GM10248 (cell line): ENCODE results near the gene GFI1.

ENCODE experiments used
- CTCF ChIA-PET: fragments of 300-600 bp; sonication (Branson Sonifier 250); formaldehyde crosslinking; extraction: SDS; loops from one replicate; lab custom pipeline; 2021; ENCODE audit warnings: antibody characterized with exemption; lab: Yijun Ruan, JAX
- POLR2A ChIA-PET: fragments of 350-650 bp; sonication (Branson Sonifier 250); formaldehyde crosslinking; extraction: SDS; loops from one replicate; lab custom pipeline; 2020; ENCODE audit warnings: antibody characterized with exemption; lab: Yijun Ruan, JAX
- DNase-seq: peaks from one replicate; pipeline ENCODE4 v3.0.0; 2012; ENCODE audit errors: extremely low spot score
- CTCF ChIP-seq: IDR thresholded peaks from 2 replicates; pipeline ENCODE4 v1.5.1; 2012; ENCODE audit warnings: mild to moderate bottlenecking, low read depth; ENCODE audit errors: extremely low read depth, missing control alignments, control extremely low read depth

GFI1 gene

GRCh38 chr1:92511541-92511940 is 24.8 kb upstream of the GFI1 start:
- CTCF ChIA-PET = interaction anchor here (0.8 to 2.2 kb wide), 2 partner anchors 10 to 25 kb away, joined by 3 to 7 read pairs; partner anchors contain the start of gene GFI1
- DNase-seq = no peak
- POLR2A ChIA-PET = no interaction called here
- no peak for TF ChIP-seq CTCF

- DNase-seq = no peak
- ChIA-PET CTCF (interaction anchor here (1.2 to 1.9 kb wide), 2 partner anchors 10 to 154 kb away, joined by 3 to 7 read pairs; no protein-coding TSS in a partner anchor), POLR2A (no interaction called here)
- TF ChIP-seq CTCF = no peak
Observed at GRCh38 chr1:92509619-92510018, 22.9 kb upstream of the GFI1 start.

GRCh38 chr1:92505015-92505692 is 18.4 kb upstream of the GFI1 start:
- ChIA-PET CTCF (interaction anchor here (1.0 to 3.0 kb wide), 3 partner anchors 17 to 21 kb away, joined by 4 to 10 read pairs (median 10); partner anchors contain the start of gene GFI1), POLR2A (no interaction called here)
- TF ChIP-seq CTCF = no peak
- no peak for DNase-seq

GRCh38 chr1:92504291-92505014 is 17.7 kb upstream of the GFI1 start:
- ChIA-PET POLR2A (interaction anchor here (0.5 kb wide), 1 partner anchor 21 kb away, joined by 4 read pairs; no protein-coding TSS in a partner anchor), CTCF (interaction anchor here (1.0 to 3.0 kb wide), 3 partner anchors 17 to 20 kb away, joined by 4 to 10 read pairs (median 10); partner anchors contain the start of gene GFI1)
- no peak for TF ChIP-seq CTCF
- DNase-seq = peak; percentile 19

GRCh38 chr1:92503926-92504285 is 17.2 kb upstream of the GFI1 start:
- POLR2A ChIA-PET = interaction anchor here (0.5 kb wide), 1 partner anchor 20 kb away, joined by 4 read pairs; no protein-coding TSS in a partner anchor
- TF ChIP-seq CTCF = no peak
- CTCF ChIA-PET = interaction anchor here (2.1 to 3.0 kb wide), 2 partner anchors 17 to 19 kb away, joined by 10 read pairs; partner anchors contain the start of gene GFI1
- no peak for DNase-seq
